Kidney (tissue), 14 donors: ENCODE measurements around the gene B3GNT7. TPM values are rescaled to one million over a fixed set of nuclear protein-coding genes. Genes with fewer than 3 reads are reported as not detected.
A peak's percentile ranks its signal among the peaks of the same experiment; 100 is the strongest.

Experiments used
- DNase-seq, 5 donors: peaks; one replicate each; pipeline ENCODE4 v3.0.0-alpha.2; 2013 to 2020
- FAIRE-seq: peaks from 2 replicates; lab custom pipeline; 2012; peaks lifted over from hg19 to GRCh38; lab: Jason Lieb, UNC
- H3K27ac ChIP-seq, 2 donors: one replicate each; pipeline ENCODE4 v1.7.0; 2013; ENCODE audit warnings: low read depth in 2 of 2, low read length in 2 of 2, inconsistent platforms in 1 of 2
- H3K27me3 ChIP-seq: one replicate; pipeline ENCODE4 v1.7.1; 2013; ENCODE audit warnings: low read length, inconsistent platforms; ENCODE audit not compliant: control insufficient read depth, insufficient read depth
- H3K36me3 ChIP-seq, 3 donors: one replicate each; pipeline versions ENCODE4 v1.7.0 to v1.7.1; 2013; ENCODE audit warnings: low read length in 3 of 3, control low read depth in 1 of 3, inconsistent platforms in 1 of 3; ENCODE audit not compliant: insufficient read depth in 3 of 3, control insufficient read depth in 2 of 3
- H3K4me1 ChIP-seq, 3 donors: one replicate each; pipeline versions ENCODE4 v1.7.0 to v1.7.1; 2013; ENCODE audit warnings: low read length in 3 of 3, inconsistent platforms in 1 of 3, low read depth in 1 of 3; ENCODE audit not compliant: control insufficient read depth in 2 of 3, insufficient read depth in 2 of 3
- H3K4me3 ChIP-seq, 3 donors: one replicate each; pipeline versions ENCODE4 v1.7.0 to v1.8.1; 2013; ENCODE audit warnings: low read length in 3 of 3, control low read depth in 1 of 3, inconsistent platforms in 1 of 3
- H3K9ac ChIP-seq, 3 donors: one replicate each; pipeline versions ENCODE4 v1.7.0 to v1.7.1; 2013; ENCODE audit warnings: low read length in 3 of 3, control low read depth in 1 of 3, inconsistent platforms in 1 of 3
- H3K9me3 ChIP-seq, 3 donors: one replicate each; pipeline versions ENCODE4 v1.7.0 to v1.7.1; 2013; ENCODE audit warnings: low read length in 3 of 3, control low read depth in 1 of 3, inconsistent platforms in 1 of 3; ENCODE audit not compliant: control insufficient read depth in 2 of 3, insufficient read depth in 1 of 3
- CTCF ChIP-seq: IDR thresholded peaks from 3 replicates; pipeline ENCODE4 v1.5.1; 2012; ENCODE audit warnings: mild to moderate bottlenecking, moderate library complexity, borderline replicate concordance; ENCODE audit not compliant: insufficient read depth; ENCODE audit errors: extremely low read depth
- intact Hi-C: fragments of 100-400 bp; cut with DNase I; formaldehyde crosslinking; loops from one replicate; pipeline ENCODE4 v1.11.1; 2022
- polyA plus RNA-seq: library from polyadenylated mRNA; stranded (reverse); fragments of 350-450 nt; fragmentation: Illumina TruSeq; extraction: RNeasy Lipid Tissue Mini Kit (QIAGEN cat#74804); gene quantifications from one replicate; pipeline ENCODE4 v1.2.3, GENCODE V29; 2014; ENCODE audit warnings: low read depth, low replicate concordance; ENCODE audit not compliant: insufficient read depth
- total RNA-seq: library from RNA; stranded (reverse); fragmentation: NEBNext Ultra II Directional; extraction: Animal tissue kit (Norgen Biotek cat#: 25700); gene quantifications from one replicate; pipeline ENCODE4 v1.2.1, GENCODE V29; 2021
- donor health status: control.
- donor health status: control.
- donor health status: control.
- donor health status: control.
- donor health status: control.
- donor health status: DM: yes; HTN: yes; CAD: no.
- donor health status: Normal renal cell carcinoma (clear cell type).

The B3GNT7 gene
- total and polyA plus RNA-seq, 2 donors from 2014 or later = 2.4 to 9.3 TPM

GRCh38 chr2:231390667-231391066, 4.8 kb upstream of the B3GNT7 start:
- no peak for TF ChIP-seq CTCF
- H3K4me1 ChIP-seq = peaks cover 0 to 2% (median 0%) of the 10 kb centered on the region in 3 donors
- H3K36me3 ChIP-seq = no peaks in the 10 kb centered on the region
- H3K4me3 ChIP-seq = no peak overlapping the region
- H3K27me3 ChIP-seq = no peaks in the 10 kb centered on the region
- no peaks in the 10 kb centered on the region for H3K9me3 ChIP-seq
- DNase-seq = no peak
- no peak overlapping the region for H3K9ac ChIP-seq
- no peak overlapping the region for H3K27ac ChIP-seq
- intact Hi-C loops = no loop called here
- FAIRE-seq = no peak

- no peak for FAIRE-seq
- TF ChIP-seq CTCF = no peak
- intact Hi-C loops = no loop called here
Measured at GRCh38 chr2:231391981-231392380, 3.5 kb upstream of the B3GNT7 start.

GRCh38 chr2:231392431-231393148, 2.9 kb upstream of the B3GNT7 start:
- peaks cover 0 to 2% (median 0%) of the 10 kb centered on the region in 3 donors for H3K4me1 ChIP-seq
- H3K27ac ChIP-seq = no peak overlapping the region
- TF ChIP-seq CTCF = no peak
- H3K9ac ChIP-seq = no peak overlapping the region
- no peak for FAIRE-seq
- no peaks in the 10 kb centered on the region for H3K9me3 ChIP-seq
- intact Hi-C loops = no loop called here
- DNase-seq = peak in 1 of 5 donors; percentile 43
- no peak overlapping the region for H3K4me3 ChIP-seq
- no peaks in the 10 kb centered on the region for H3K36me3 ChIP-seq
- H3K27me3 ChIP-seq = no peaks in the 10 kb centered on the region

More at GRCh38 chr2:231391981-231392380, 3.5 kb upstream of the B3GNT7 start:
- H3K4me3 ChIP-seq = no peak overlapping the region
- H3K4me1 ChIP-seq = peaks cover 0 to 2% (median 0%) of the 10 kb centered on the region in 3 donors
- DNase-seq = no peak
- H3K9me3 ChIP-seq = no peaks in the 10 kb centered on the region
- no peaks in the 10 kb centered on the region for H3K36me3 ChIP-seq
- no peak overlapping the region for H3K27ac ChIP-seq
- H3K9ac ChIP-seq = no peak overlapping the region
- no peaks in the 10 kb centered on the region for H3K27me3 ChIP-seq
